ENCODE data around the gene NRIP1. TPM values are rescaled to one million over a fixed set of nuclear protein-coding genes. Genes with fewer than 3 reads are reported as not detected.

Gene NRIP1
- total RNA-seq, 1 experiment from 2014 or later = 29.6 TPM

DNA sequence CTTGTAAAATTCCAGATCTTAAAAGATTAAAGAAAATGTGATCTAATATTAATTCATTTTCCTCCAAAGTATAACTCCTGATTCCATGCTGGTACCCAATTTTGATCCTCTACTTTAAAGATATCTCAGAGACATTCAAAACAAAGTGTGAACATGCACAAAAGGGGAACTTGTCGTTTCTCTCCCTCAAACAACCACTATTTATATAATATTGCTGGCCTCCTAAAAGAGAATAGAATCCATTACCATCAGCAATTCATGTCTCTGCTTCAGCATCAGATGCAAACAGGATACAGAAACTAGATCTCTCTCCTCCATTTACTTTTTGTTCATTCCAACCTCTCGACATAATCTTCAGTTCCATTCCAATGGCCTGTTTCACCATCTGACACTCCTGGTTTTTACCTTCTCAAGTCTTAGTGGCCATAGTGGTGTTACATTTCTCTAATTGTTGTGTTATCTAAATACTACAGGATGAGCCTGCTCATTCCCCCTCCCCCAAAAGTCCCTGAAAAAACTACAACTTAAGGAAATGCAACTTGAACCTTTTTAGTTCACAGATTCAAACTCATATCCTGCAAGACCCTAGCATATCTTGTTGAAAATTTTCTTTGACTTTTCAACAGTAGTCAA lies 4.1 kb downstream of the NRIP1 start (continued):
- TF ChIP-seq, protein P1, sequence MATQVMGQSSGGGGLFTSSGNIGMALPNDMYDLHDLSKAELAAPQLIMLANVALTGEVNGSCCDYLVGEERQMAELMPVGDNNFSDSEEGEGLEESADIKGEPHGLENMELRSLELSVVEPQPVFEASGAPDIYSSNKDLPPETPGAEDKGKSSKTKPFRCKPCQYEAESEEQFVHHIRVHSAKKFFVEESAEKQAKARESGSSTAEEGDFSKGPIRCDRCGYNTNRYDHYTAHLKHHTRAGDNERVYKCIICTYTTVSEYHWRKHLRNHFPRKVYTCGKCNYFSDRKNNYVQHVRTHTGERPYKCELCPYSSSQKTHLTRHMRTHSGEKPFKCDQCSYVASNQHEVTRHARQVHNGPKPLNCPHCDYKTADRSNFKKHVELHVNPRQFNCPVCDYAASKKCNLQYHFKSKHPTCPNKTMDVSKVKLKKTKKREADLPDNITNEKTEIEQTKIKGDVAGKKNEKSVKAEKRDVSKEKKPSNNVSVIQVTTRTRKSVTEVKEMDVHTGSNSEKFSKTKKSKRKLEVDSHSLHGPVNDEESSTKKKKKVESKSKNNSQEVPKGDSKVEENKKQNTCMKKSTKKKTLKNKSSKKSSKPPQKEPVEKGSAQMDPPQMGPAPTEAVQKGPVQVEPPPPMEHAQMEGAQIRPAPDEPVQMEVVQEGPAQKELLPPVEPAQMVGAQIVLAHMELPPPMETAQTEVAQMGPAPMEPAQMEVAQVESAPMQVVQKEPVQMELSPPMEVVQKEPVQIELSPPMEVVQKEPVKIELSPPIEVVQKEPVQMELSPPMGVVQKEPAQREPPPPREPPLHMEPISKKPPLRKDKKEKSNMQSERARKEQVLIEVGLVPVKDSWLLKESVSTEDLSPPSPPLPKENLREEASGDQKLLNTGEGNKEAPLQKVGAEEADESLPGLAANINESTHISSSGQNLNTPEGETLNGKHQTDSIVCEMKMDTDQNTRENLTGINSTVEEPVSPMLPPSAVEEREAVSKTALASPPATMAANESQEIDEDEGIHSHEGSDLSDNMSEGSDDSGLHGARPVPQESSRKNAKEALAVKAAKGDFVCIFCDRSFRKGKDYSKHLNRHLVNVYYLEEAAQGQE (IDR thresholded peaks at IDR 0.05; ENCODE audit: low read depth) = no peak
- TF ChIP-seq ELF1 (IDR thresholded peaks at IDR 0.05; ENCODE audit: borderline replicate concordance, low read depth) (no peak), EZH2phosphoT487 (IDR thresholded peaks at IDR 0.05; ENCODE audit: borderline replicate concordance) (no peak), TCF7L2 (IDR thresholded peaks at IDR 0.05; ENCODE audit: borderline replicate concordance, extremely low read depth, insufficient read depth, insufficient read length) (no peak), ZNF274 (IDR thresholded peaks at IDR 0.05; ENCODE audit: low read depth, low read length) (no peak)

DNA sequence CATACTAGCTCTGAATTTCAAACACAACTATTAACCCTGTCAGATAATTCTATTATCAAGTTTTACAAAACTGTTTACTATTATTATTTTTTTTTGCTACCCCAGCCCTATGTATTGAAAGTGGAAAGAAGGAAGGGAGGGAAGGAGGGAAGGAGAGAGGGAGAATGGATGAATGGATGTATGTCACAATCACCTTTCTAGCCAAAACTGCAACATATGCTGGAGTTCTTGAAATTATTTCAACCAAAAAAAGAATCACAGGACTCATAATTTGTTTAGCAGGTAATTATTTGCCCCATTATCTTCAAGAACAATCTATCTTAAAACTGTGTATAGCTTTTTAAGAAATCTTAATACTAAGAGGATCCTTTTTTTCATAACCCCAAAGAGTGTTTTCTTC lies 5.4 kb downstream of the NRIP1 start:
- DNase-seq (ENCODE audit: low read depth, low spot score) (no peak), ATAC-seq (no peak)
- Histone ChIP-seq H3K27ac (ENCODE audit: low read depth, low read length) (peak overlapping the region; percentile 95), H3K36me3 (ENCODE audit: control insufficient read depth in 1 of 2, insufficient read depth in 2 of 2, low read length in 2 of 2) (no peaks in the 10 kb centered on the region), H3K79me2 (ENCODE audit: insufficient read depth, low read length) (peaks cover 99% of the 10 kb centered on the region), H3K4me1 (ENCODE audit: control insufficient read depth in 1 of 2, insufficient read depth in 2 of 2, low read length in 2 of 2) (peaks cover 32 to 82% of the 10 kb centered on the region in 2 experiments), H3K4me2 (ENCODE audit: low read length) (peak overlapping the region; percentile 75), H3K9ac (ENCODE audit: low read length) (peak overlapping the region; percentile 67), H4K20me1 (ENCODE audit: insufficient read depth) (no peaks in the 10 kb centered on the region), H3K9me2 (ENCODE audit: insufficient read depth) (no peaks in the 10 kb centered on the region), H3K27me3 (ENCODE audit: insufficient read depth, low read length) (no peaks in the 10 kb centered on the region), H2AFZ (ENCODE audit: low read depth, low read length, poor library complexity, severe bottlenecking) (no peak overlapping the region), H3K9me3 (ENCODE audit: control insufficient read depth in 1 of 2, insufficient read depth in 1 of 2, low read depth in 1 of 2, low read length in 2 of 2) (no peaks in the 10 kb centered on the region), H3K4me3 (replicated peaks in 1 of 2; ENCODE audit: low read depth in 1 of 2, low read length in 2 of 2) (peak overlapping the region in 1 of 2 experiments; percentile 14; a peak in 1 of 4 replicates)
- TF ChIP-seq POLR2A (IDR thresholded peaks at IDR 0.05; ENCODE audit: borderline replicate concordance, extremely low read depth, insufficient read depth, insufficient read length) (no peak), SIN3A (IDR thresholded peaks at IDR 0.05; ENCODE audit: low read depth) (no peak), ELF1 (IDR thresholded peaks at IDR 0.05; ENCODE audit: borderline replicate concordance, low read depth) (no peak), POLR2AphosphoS5 (IDR thresholded peaks at IDR 0.05; ENCODE audit: low read depth, low read length) (no peak), RAD21 (IDR thresholded peaks at IDR 0.05; ENCODE audit: low read depth) (no peak), ZNF274 (IDR thresholded peaks at IDR 0.05; ENCODE audit: low read depth, low read length) (no peak), SRF (IDR thresholded peaks at IDR 0.05; ENCODE audit: low read depth) (no peak)
- TF ChIP-seq, protein P2, sequence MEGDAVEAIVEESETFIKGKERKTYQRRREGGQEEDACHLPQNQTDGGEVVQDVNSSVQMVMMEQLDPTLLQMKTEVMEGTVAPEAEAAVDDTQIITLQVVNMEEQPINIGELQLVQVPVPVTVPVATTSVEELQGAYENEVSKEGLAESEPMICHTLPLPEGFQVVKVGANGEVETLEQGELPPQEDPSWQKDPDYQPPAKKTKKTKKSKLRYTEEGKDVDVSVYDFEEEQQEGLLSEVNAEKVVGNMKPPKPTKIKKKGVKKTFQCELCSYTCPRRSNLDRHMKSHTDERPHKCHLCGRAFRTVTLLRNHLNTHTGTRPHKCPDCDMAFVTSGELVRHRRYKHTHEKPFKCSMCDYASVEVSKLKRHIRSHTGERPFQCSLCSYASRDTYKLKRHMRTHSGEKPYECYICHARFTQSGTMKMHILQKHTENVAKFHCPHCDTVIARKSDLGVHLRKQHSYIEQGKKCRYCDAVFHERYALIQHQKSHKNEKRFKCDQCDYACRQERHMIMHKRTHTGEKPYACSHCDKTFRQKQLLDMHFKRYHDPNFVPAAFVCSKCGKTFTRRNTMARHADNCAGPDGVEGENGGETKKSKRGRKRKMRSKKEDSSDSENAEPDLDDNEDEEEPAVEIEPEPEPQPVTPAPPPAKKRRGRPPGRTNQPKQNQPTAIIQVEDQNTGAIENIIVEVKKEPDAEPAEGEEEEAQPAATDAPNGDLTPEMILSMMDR (IDR thresholded peaks at IDR 0.05 in 2 of 3, conservative IDR thresholded peaks at IDR 0.05 in 1 of 3; ENCODE audit: borderline replicate concordance in 1 of 3, insufficient read depth in 1 of 3, low read depth in 2 of 3, low read length in 2 of 3) = no peak
- ChIA-PET POLR2A (no interaction called here), CTCF (no interaction called here), RAD21 (ENCODE audit: low non-redundant PET in 1 of 2, low total read pairs in 2 of 2, uncharacterized antibody in 2 of 2, unreplicated experiment in 2 of 2) (no interaction called here)
- intact Hi-C loops (cut with micrococcal nuclease) = loop anchor here (5.0 kb wide), 1 partner anchor 187 kb away; no protein-coding TSS in a partner anchor
- no TSS peak for BruUV-seq (replicated peaks)

Data from HCT116 (cell line).